WTC11 (cell line): ENCODE measurements around the gene PDZD2. TPM values are rescaled to one million over a fixed set of nuclear protein-coding genes. Genes with fewer than 3 reads are reported as not detected.

Experiments
- ATAC-seq: fragments of 200-7000 bp; cut with Tn5 transposase; 2 replicates; pipeline ENCODE4 v1.10.0; 2021; ENCODE audit warnings: mild to moderate bottlenecking, moderate library complexity
- CTCF ChIA-PET: fragments of 300-600 bp; sonication (Branson Sonifier 250); formaldehyde crosslinking; loops from one replicate; lab custom pipeline; 2021; ENCODE audit warnings: antibody characterized with exemption; lab: Charles Lee
- POLR2A ChIA-PET: fragments of 350-600 bp; sonication (Branson Sonifier 250); formaldehyde crosslinking; loops from one replicate; lab custom pipeline; 2021; ENCODE audit warnings: antibody characterized with exemption; lab: Charles Lee
- DNase-seq: peaks from one replicate; pipeline ENCODE4 v3.0.0; 2021; ENCODE audit warnings: low spot score
- H3K27ac Mint-ChIP-seq: 2 replicates; pipeline ENCODE4 v1.8.0; 2021; ENCODE audit warnings: mixed read lengths
- H3K27me3 Mint-ChIP-seq: 2 replicates; pipeline ENCODE4 v1.8.0; 2021; ENCODE audit warnings: low read depth, mild to moderate bottlenecking, moderate library complexity, mixed read lengths
- H3K36me3 Mint-ChIP-seq: 2 replicates; pipeline ENCODE4 v1.8.0; 2021; ENCODE audit warnings: mixed read lengths
- H3K4me1 Mint-ChIP-seq: 2 replicates; pipeline ENCODE4 v1.8.0; 2022; ENCODE audit warnings: mixed read lengths
- H3K4me3 Mint-ChIP-seq: 2 replicates; pipeline ENCODE4 v1.8.0; 2021; ENCODE audit warnings: mild to moderate bottlenecking, moderate library complexity, mixed read lengths
- H3K9me3 Mint-ChIP-seq: 2 replicates; pipeline ENCODE4 v1.8.0; 2021; ENCODE audit warnings: mixed read lengths
- CREB1 ChIP-seq: sonication (generic); formaldehyde crosslinking; IDR thresholded peaks from 2 replicates; pipeline ENCODE4 v1.8.0; 2023; ENCODE audit warnings: mild to moderate bottlenecking, missing genetic modification reagents
- CREM ChIP-seq: sonication (generic); formaldehyde crosslinking; IDR thresholded peaks from 2 replicates; pipeline ENCODE4 v1.8.1; 2022; ENCODE audit warnings: mild to moderate bottlenecking, missing genetic modification reagents, moderate library complexity
- E2F1 ChIP-seq: sonication (generic); formaldehyde crosslinking; IDR thresholded peaks from 2 replicates; pipeline ENCODE4 v1.8.0; 2022; ENCODE audit warnings: mild to moderate bottlenecking, missing genetic modification reagents
- E2F5 ChIP-seq: sonication (generic); formaldehyde crosslinking; IDR thresholded peaks from 2 replicates; pipeline ENCODE4 v1.8.1; 2022; ENCODE audit warnings: mild to moderate bottlenecking, moderate library complexity, missing genetic modification reagents
- ELF4 ChIP-seq: sonication (generic); formaldehyde crosslinking; IDR thresholded peaks from 2 replicates; pipeline ENCODE4 v1.8.1; 2022; ENCODE audit warnings: low read depth, mild to moderate bottlenecking, moderate library complexity, missing genetic modification reagents
- ETV6 ChIP-seq: sonication (generic); formaldehyde crosslinking; IDR thresholded peaks from 2 replicates; pipeline ENCODE4 v1.8.1; 2022; ENCODE audit warnings: mild to moderate bottlenecking, missing genetic modification reagents
- HMGXB4 ChIP-seq: sonication (generic); formaldehyde crosslinking; IDR thresholded peaks from 2 replicates; pipeline ENCODE4 v1.8.1; 2023; ENCODE audit warnings: mild to moderate bottlenecking, moderate library complexity, missing genetic modification reagents
- JAZF1 ChIP-seq: fragments of 250-450 bp; sonication (Bioruptor Pico); IDR thresholded peaks from 2 replicates; pipeline ENCODE4 v1.9.0; 2021; ENCODE audit warnings: moderate library complexity, mild to moderate bottlenecking, inconsistent platforms
- KAT7 ChIP-seq: sonication (generic); formaldehyde crosslinking; IDR thresholded peaks from 2 replicates; pipeline ENCODE4 v1.8.1; 2023; ENCODE audit warnings: missing genetic modification reagents, mild to moderate bottlenecking, borderline replicate concordance
- MLX ChIP-seq: sonication (generic); formaldehyde crosslinking; IDR thresholded peaks from 2 replicates; pipeline ENCODE4 v1.8.1; 2023; ENCODE audit warnings: mild to moderate bottlenecking, missing genetic modification reagents, moderate library complexity
- NR1H2 ChIP-seq: sonication (generic); formaldehyde crosslinking; IDR thresholded peaks from 2 replicates; pipeline ENCODE4 v1.9.0; 2021; ENCODE audit warnings: mild to moderate bottlenecking, moderate library complexity, missing genetic modification reagents
- RORB ChIP-seq: fragments of 250-450 bp; sonication (Bioruptor Pico); IDR thresholded peaks from 2 replicates; pipeline ENCODE4 v1.9.0; 2021; ENCODE audit warnings: mild to moderate bottlenecking
- SMAD4 ChIP-seq: sonication (generic); formaldehyde crosslinking; IDR thresholded peaks from 2 replicates; pipeline ENCODE4 v1.8.0; 2022; ENCODE audit warnings: mild to moderate bottlenecking, missing genetic modification reagents
- SOX15 ChIP-seq: fragments of 250-450 bp; sonication (Bioruptor Pico); IDR thresholded peaks from 2 replicates; pipeline ENCODE4 v1.9.0; 2021; ENCODE audit warnings: mild to moderate bottlenecking
- USF1 ChIP-seq: sonication (generic); formaldehyde crosslinking; IDR thresholded peaks from 2 replicates; pipeline ENCODE4 v1.8.0; 2022; ENCODE audit warnings: mild to moderate bottlenecking, missing genetic modification reagents
- ZNF423 ChIP-seq: fragments of 250-450 bp; sonication (Bioruptor Pico); IDR thresholded peaks from 2 replicates; pipeline ENCODE4 v2.1.2; 2022; ENCODE audit warnings: mild to moderate bottlenecking, moderate library complexity
- ZNF425 ChIP-seq: fragments of 250-450 bp; sonication (Bioruptor Pico); conservative IDR thresholded peaks from 2 replicates; pipeline ENCODE4 v1.9.0; 2021; ENCODE audit warnings: mild to moderate bottlenecking
- ZNF532 ChIP-seq: fragments of 250-450 bp; sonication (Bioruptor Pico); IDR thresholded peaks from 2 replicates; pipeline ENCODE4 v1.9.0; 2021; ENCODE audit warnings: mild to moderate bottlenecking, borderline replicate concordance
- ZSCAN18 ChIP-seq: fragments of 250-450 bp; sonication (Bioruptor Pico); IDR thresholded peaks from 2 replicates; pipeline ENCODE4 v2.1.2; 2022; ENCODE audit warnings: mild to moderate bottlenecking, moderate library complexity
- total RNA-seq: library from RNA; stranded (reverse); gene quantifications from 3 replicates; pipeline ENCODE4 v1.2.3, GENCODE V29; 2021

Gene PDZD2
- total RNA-seq, 1 experiment from 2014 or later, result 11.4 TPM

GRCh38 chr5:31768784-31769183, 129.9 kb downstream of the PDZD2 start:
- TF ChIP-seq E2F1 (no peak), KAT7 (CRISPR knock-in tag) (no peak), CREM (no peak), USF1 (CRISPR knock-in tag) (no peak), NR1H2 (CRISPR knock-in tag) (no peak), RORB (CRISPR knock-in tag) (no peak), E2F5 (CRISPR knock-in tag) (no peak)
- TF ChIP-seq, all 79 proteins: peak for 0
- H3K36me3 Mint-ChIP-seq, result peaks cover 2% of the 10 kb centered on the region; the same call in 1 of the 2 replicates
- H3K4me3 Mint-ChIP-seq, result no peak overlapping the region
- ChIA-PET CTCF (interaction anchor here (1.2 to 3.3 kb wide), 2 partner anchors 40 to 130 kb away, joined by 4 to 27 read pairs; partner anchors contain the start of gene PDZD2), POLR2A (no interaction called here)
- DNase-seq (no peak), ATAC-seq (peak; percentile 57)
- H3K4me1 Mint-ChIP-seq, result peaks cover 26% of the 10 kb centered on the region
- peaks cover 6% of the 10 kb centered on the region; the same call in 1 of the 2 replicates for H3K9me3 Mint-ChIP-seq
- H3K27ac Mint-ChIP-seq, result no peak overlapping the region
- no peaks in the 10 kb centered on the region; the same call in 1 of the 2 replicates for H3K27me3 Mint-ChIP-seq

GRCh38 chr5:31769530-31769929, 130.6 kb downstream of the PDZD2 start:
- POLR2A ChIA-PET, result no interaction called here
- no peaks in the 10 kb centered on the region; the same call in 1 of the 2 replicates for H3K27me3 Mint-ChIP-seq
- H3K9me3 Mint-ChIP-seq, result peaks cover 10% of the 10 kb centered on the region
- DNase-seq, result no peak
- H3K27ac Mint-ChIP-seq, result no peak overlapping the region
- no peak for TF ChIP-seq CREB1 (CRISPR knock-in tag)
- TF ChIP-seq ZNF425, result no peak
- TF ChIP-seq SOX15 (CRISPR knock-in tag), result no peak
- no peak for TF ChIP-seq ZNF423
- no peak for TF ChIP-seq ELF4 (CRISPR knock-in tag)
- no peak for TF ChIP-seq SMAD4 (CRISPR knock-in tag)
- no peak for TF ChIP-seq MLX (CRISPR knock-in tag)
- no peak for TF ChIP-seq ETV6
- no peak for TF ChIP-seq JAZF1 (CRISPR knock-in tag)
- TF ChIP-seq ZNF532 (CRISPR knock-in tag), result no peak
- no peak for TF ChIP-seq HMGXB4
- TF ChIP-seq ZSCAN18 (CRISPR knock-in tag), result no peak
- peaks cover 26% of the 10 kb centered on the region for H3K4me1 Mint-ChIP-seq
- CTCF ChIA-PET, result interaction anchor here (0.5 to 3.3 kb wide), 4 partner anchors 40 to 175 kb away, joined by 3 to 27 read pairs (median 4); partner anchors contain the start of gene PDZD2
- H3K36me3 Mint-ChIP-seq, result peaks cover 6% of the 10 kb centered on the region; the same call in 1 of the 2 replicates
- no peak overlapping the region for H3K4me3 Mint-ChIP-seq
- ATAC-seq, result no peak
